ENCODE data around the gene TRAPPC1.
A peak's percentile ranks its signal among the peaks of the same experiment; 100 is the strongest.

The TRAPPC1 gene

GRCh38 chr17:7931709-7932482, at the start of gene TRAPPC1, which contains the start of gene CNTROB:
Gene TRAPPC1 (minus strand): TSS chr17:7931946. CDS start chr17:7931829, 117 bp downstream.
Gene CNTROB (plus strand): TSS chr17:7932206. CDS start chr17:7933080, 874 bp downstream.
- H3K9ac ChIP-seq (ENCODE audit: insufficient read length) = peak within 1 kb of the TSS; percentile 99
- TF ChIP-seq FOXP2 (optimal IDR thresholded peaks at IDR 0.05; ENCODE audit: control extremely low read depth, extremely low read length, insufficient read depth) = no peak
- peak; percentile 69; the same call in 1 of the 2 replicates for TF ChIP-seq POLR2AphosphoS5 (IDR thresholded peaks at IDR 0.05; ENCODE audit: borderline replicate concordance, low read depth, low read length)
- H3K4me3 ChIP-seq = peak within 1 kb of the TSS; percentile 100
- H3K9me3 ChIP-seq (ENCODE audit: low read depth, low read length) = no peaks in the 10 kb centered on the region
- DNase-seq (ENCODE audit: low read depth, low spot score) = peak; percentile 57
- H3K36me3 ChIP-seq (ENCODE audit: insufficient read depth, low read length) = peaks cover 23% of the 10 kb centered on the region
- H3K27ac ChIP-seq = peak within 1 kb of the TSS; percentile 65

- Histone ChIP-seq H3K4me3 (no peak overlapping the region), H3K27ac (no peak overlapping the region), H3K9ac (ENCODE audit: insufficient read length) (no peak overlapping the region), H3K36me3 (ENCODE audit: insufficient read depth, low read length) (no peaks in the 10 kb centered on the region), H3K9me3 (ENCODE audit: low read depth, low read length) (no peaks in the 10 kb centered on the region)
- DNase-seq (ENCODE audit: low read depth, low spot score) = no peak
- no peak for TF ChIP-seq EZH2 (IDR thresholded peaks at IDR 0.05)
- no peak for TF ChIP-seq FOXP2 (optimal IDR thresholded peaks at IDR 0.05; ENCODE audit: control extremely low read depth, extremely low read length, insufficient read depth)
- no peak for TF ChIP-seq POLR2AphosphoS5 (IDR thresholded peaks at IDR 0.05; ENCODE audit: borderline replicate concordance, low read depth, low read length)
Measured at GRCh38 chr17:7977805-7978204, 46.1 kb upstream of the TRAPPC1 start.

- no peaks in the 10 kb centered on the region for H3K36me3 ChIP-seq (ENCODE audit: insufficient read depth, low read length)
- TF ChIP-seq FOXP2 (optimal IDR thresholded peaks at IDR 0.05; ENCODE audit: control extremely low read depth, extremely low read length, insufficient read depth) (no peak), POLR2AphosphoS5 (IDR thresholded peaks at IDR 0.05; ENCODE audit: borderline replicate concordance, low read depth, low read length) (no peak), EZH2 (IDR thresholded peaks at IDR 0.05) (no peak)
- H3K27ac ChIP-seq = no peak overlapping the region
- no peak overlapping the region for H3K9ac ChIP-seq (ENCODE audit: insufficient read length)
- DNase-seq (ENCODE audit: low read depth, low spot score) = no peak
- H3K4me3 ChIP-seq = no peak overlapping the region
- no peaks in the 10 kb centered on the region for H3K9me3 ChIP-seq (ENCODE audit: low read depth, low read length)
Measured at GRCh38 chr17:7977039-7977438, 45.3 kb upstream of the TRAPPC1 start.

- H3K4me3 ChIP-seq = no peak overlapping the region
- H3K9me3 ChIP-seq (ENCODE audit: low read depth, low read length) = no peaks in the 10 kb centered on the region
- H3K36me3 ChIP-seq (ENCODE audit: insufficient read depth, low read length) = no peaks in the 10 kb centered on the region
- TF ChIP-seq POLR2AphosphoS5 (IDR thresholded peaks at IDR 0.05; ENCODE audit: borderline replicate concordance, low read depth, low read length) (no peak), FOXP2 (optimal IDR thresholded peaks at IDR 0.05; ENCODE audit: control extremely low read depth, extremely low read length, insufficient read depth) (no peak), EZH2 (IDR thresholded peaks at IDR 0.05) (no peak)
- H3K9ac ChIP-seq (ENCODE audit: insufficient read length) = no peak overlapping the region
- no peak for DNase-seq (ENCODE audit: low read depth, low spot score)
- H3K27ac ChIP-seq = no peak overlapping the region
Measured at GRCh38 chr17:7974638-7975131, 42.9 kb upstream of the TRAPPC1 start.

GRCh38 chr17:7972131-7972785, 40.5 kb upstream of the TRAPPC1 start:
- Histone ChIP-seq H3K27ac (no peak overlapping the region), H3K4me3 (no peak overlapping the region), H3K9me3 (ENCODE audit: low read depth, low read length) (no peaks in the 10 kb centered on the region), H3K9ac (ENCODE audit: insufficient read length) (no peak overlapping the region), H3K36me3 (ENCODE audit: insufficient read depth, low read length) (no peaks in the 10 kb centered on the region)
- no peak for DNase-seq (ENCODE audit: low read depth, low spot score)
- TF ChIP-seq EZH2 (IDR thresholded peaks at IDR 0.05) (no peak), FOXP2 (optimal IDR thresholded peaks at IDR 0.05; ENCODE audit: control extremely low read depth, extremely low read length, insufficient read depth) (no peak), POLR2AphosphoS5 (IDR thresholded peaks at IDR 0.05; ENCODE audit: borderline replicate concordance, low read depth, low read length) (no peak)

GRCh38 chr17:7971651-7972050, 39.9 kb upstream of the TRAPPC1 start:
- no peak for DNase-seq (ENCODE audit: low read depth, low spot score)

GRCh38 chr17:7969433-7969832, 37.7 kb upstream of the TRAPPC1 start:
- no peaks in the 10 kb centered on the region for H3K36me3 ChIP-seq (ENCODE audit: insufficient read depth, low read length)
- TF ChIP-seq POLR2AphosphoS5 (IDR thresholded peaks at IDR 0.05; ENCODE audit: borderline replicate concordance, low read depth, low read length) (no peak), FOXP2 (optimal IDR thresholded peaks at IDR 0.05; ENCODE audit: control extremely low read depth, extremely low read length, insufficient read depth) (no peak), EZH2 (IDR thresholded peaks at IDR 0.05) (no peak)
- H3K9ac ChIP-seq (ENCODE audit: insufficient read length) = no peak overlapping the region
- no peak for DNase-seq (ENCODE audit: low read depth, low spot score)
- H3K4me3 ChIP-seq = no peak overlapping the region
- H3K9me3 ChIP-seq (ENCODE audit: low read depth, low read length) = no peaks in the 10 kb centered on the region
- H3K27ac ChIP-seq = no peak overlapping the region

More at GRCh38 chr17:7971651-7972050, 39.9 kb upstream of the TRAPPC1 start:
- Histone ChIP-seq H3K9me3 (ENCODE audit: low read depth, low read length) (no peaks in the 10 kb centered on the region), H3K27ac (no peak overlapping the region), H3K4me3 (no peak overlapping the region), H3K9ac (ENCODE audit: insufficient read length) (no peak overlapping the region), H3K36me3 (ENCODE audit: insufficient read depth, low read length) (no peaks in the 10 kb centered on the region)
- TF ChIP-seq POLR2AphosphoS5 (IDR thresholded peaks at IDR 0.05; ENCODE audit: borderline replicate concordance, low read depth, low read length) = no peak
- no peak for TF ChIP-seq FOXP2 (optimal IDR thresholded peaks at IDR 0.05; ENCODE audit: control extremely low read depth, extremely low read length, insufficient read depth)
- TF ChIP-seq EZH2 (IDR thresholded peaks at IDR 0.05) = no peak

GRCh38 chr17:7967751-7968150, 36.0 kb upstream of the TRAPPC1 start:
- no peak overlapping the region for H3K9ac ChIP-seq (ENCODE audit: insufficient read length)
- TF ChIP-seq POLR2AphosphoS5 (IDR thresholded peaks at IDR 0.05; ENCODE audit: borderline replicate concordance, low read depth, low read length) (no peak), FOXP2 (optimal IDR thresholded peaks at IDR 0.05; ENCODE audit: control extremely low read depth, extremely low read length, insufficient read depth) (no peak), EZH2 (IDR thresholded peaks at IDR 0.05) (no peak)
- no peaks in the 10 kb centered on the region for H3K36me3 ChIP-seq (ENCODE audit: insufficient read depth, low read length)
- H3K4me3 ChIP-seq = no peak overlapping the region
- H3K9me3 ChIP-seq (ENCODE audit: low read depth, low read length) = no peaks in the 10 kb centered on the region
- H3K27ac ChIP-seq = no peak overlapping the region
- DNase-seq (ENCODE audit: low read depth, low spot score) = no peak
